Posterior cingulate gyrus (tissue), 11 donors: ENCODE measurements around the gene NPR3.
"Not testable (repeated sequence)": the region's sequence is repeated elsewhere in the genome, so short reads cannot be mapped to it uniquely, and the experiment has no call there.

Experiments used
- DNase-seq, 10 donors: peaks; one replicate each; pipeline versions ENCODE4 v3.0.0 to v3.0.0-alpha.2; 2020 to 2021; ENCODE audit warnings: mixed read lengths in 3 of 10
- intact Hi-C: fragments of 100-400 bp; cut with DNase I; formaldehyde crosslinking; loops from one replicate; pipeline ENCODE4 v1.15.1; 2023

The NPR3 gene

DNA sequence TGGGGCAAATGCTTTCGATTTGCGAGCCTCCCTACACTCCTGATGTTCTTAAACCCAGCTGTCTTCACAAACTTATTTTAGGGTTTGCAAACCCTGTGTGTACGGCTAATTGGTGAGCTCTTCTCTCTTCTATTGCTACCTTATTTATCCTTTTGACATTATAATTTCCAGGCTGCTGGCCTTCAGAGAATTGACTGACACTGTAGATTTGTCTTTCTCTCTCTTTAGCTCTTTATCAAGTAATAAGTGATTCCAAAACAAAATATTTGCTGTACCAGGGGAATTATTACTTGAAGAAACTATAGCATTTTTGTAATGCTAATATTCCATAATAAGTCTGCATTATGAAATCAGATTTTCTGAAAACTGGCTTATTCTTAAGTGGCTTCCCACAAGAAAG is 92.5 kb downstream of the NPR3 start:
- DNase-seq = no peak
- intact Hi-C loops = no loop called here

DNA sequence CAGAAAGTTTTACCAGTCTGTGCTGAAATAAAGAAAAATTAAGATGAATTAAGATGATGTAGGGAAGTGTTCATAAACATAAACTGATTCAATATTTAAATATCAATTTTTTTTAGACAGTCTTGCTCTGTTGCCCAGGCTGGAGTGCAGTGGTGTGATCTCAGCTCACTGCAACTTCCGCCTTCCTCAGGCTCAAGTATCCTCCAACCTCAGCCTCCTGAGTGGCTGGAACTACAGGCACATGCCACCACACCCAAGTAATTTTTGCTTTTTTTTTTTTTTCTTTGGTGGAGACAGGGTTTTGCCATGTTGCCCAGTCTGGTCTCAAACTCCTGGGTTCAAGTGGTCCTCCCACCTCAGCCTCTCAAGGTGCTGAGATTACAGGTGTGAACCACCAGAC is 94.3 kb downstream of the NPR3 start:
- DNase-seq, intact Hi-C loops: not testable (repeated sequence)

DNA sequence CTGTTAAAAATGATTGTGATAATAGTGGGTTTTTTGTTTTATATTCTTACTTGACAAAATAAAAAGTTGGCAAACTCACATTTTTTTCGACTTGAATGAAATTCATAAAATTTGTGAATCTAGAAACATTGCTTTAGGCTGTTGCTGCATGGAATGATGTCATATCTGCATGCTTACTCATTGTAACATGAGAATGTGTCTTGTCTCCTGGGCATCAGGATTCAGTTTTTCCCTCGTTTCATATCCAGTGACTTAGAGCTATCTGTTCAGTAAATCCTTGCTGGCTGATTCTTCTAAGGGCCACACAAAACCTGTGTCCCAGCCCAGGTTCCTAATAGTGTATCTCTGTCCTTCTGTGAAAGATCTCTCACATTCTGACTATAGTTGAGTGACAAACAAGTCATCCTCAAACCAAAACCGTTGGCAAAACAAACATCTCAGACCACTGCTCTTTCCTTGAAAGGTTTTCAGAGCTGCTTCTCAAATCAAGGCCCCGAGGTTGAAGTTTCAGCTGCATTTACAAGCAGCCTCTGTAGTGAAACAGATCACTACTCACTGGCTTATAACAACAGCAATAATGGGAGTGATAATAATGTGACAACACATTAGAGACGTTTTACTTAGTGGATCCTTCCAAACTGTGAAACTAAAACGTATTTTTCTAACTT is 95.0 kb downstream of the NPR3 start:
- no peak for DNase-seq
- intact Hi-C loops = no loop called here

DNA sequence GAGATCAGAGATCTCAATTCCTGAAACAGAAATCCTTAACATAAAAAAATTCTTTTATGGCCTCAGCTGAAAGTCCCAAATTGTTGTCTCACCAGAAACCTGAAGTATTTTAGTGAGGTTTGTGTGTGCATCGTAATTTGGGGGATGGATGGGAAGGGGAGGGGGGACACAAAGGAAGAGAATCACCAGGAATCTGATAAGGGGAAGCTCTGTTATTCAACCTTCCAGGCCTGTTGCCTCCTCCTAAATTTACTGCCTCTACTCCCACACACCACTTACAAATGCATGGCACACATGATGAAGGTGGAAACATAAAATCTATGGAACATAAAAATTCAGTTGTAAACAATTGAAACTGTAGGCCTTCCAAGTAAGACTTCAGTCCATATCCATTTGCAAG is 97.7 kb downstream of the NPR3 start:
- no peak for DNase-seq
- intact Hi-C loops = no loop called here

DNA sequence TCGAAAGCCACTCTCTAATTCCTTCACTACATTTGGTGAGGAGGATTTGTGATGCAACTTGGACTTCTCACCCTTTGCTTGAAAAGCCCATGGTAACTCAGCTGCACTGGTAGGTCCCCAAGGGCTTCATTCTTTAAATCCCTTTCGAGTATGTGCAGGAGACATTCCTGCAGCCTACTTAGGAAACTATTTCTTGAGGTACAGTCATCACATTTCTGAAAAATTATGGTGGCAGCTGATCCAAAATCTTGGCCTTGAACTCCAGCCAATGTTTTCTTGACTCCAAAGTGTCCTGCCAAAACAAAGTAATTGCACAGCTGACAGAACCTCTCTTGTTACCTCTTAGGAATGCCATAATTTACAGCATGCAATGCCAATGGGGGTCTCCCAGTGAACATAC is 99.7 kb downstream of the NPR3 start:
- intact Hi-C loops = no loop called here
- DNase-seq = no peak

DNA sequence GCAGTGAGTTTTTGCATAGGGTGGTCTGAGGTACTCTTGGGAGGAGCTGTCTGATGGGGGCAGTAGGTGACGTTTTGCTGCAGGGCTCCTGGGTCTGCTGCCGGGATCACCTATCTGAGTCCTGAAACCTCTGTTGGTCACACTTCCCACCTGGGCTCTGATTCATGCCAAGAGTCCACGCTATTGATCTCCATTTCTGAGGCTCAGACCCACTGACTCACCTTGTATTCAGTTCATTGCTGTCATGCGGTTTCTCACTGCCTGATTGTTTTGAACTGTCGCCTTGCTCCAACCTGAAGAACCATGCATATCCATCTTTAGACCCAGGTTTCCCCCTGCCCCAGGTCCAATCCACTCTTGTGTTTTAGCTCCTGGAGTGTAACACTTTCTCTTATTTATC is 101.3 kb downstream of the NPR3 start:
- intact Hi-C loops = no loop called here
- DNase-seq = no peak

DNA sequence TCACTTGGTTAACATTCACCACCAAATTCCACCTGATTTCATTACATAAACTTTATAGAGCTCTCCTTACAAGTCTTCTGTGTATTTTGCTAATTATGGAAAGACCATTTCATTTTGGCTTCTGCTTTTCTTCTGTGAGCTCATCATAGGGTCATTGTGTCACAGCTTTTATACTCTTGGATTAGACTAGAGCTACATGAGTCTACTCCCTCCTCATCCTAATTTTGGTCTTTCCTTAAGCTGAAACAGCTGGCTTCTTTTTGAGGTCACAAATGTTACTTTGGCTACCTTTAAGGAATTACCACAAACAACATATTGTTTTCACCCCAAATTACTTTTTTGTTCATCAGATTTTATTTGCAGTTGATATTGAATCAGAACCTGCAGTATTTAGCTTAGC is 103.0 kb downstream of the NPR3 start:
- no peak for DNase-seq
- intact Hi-C loops = no loop called here

DNA sequence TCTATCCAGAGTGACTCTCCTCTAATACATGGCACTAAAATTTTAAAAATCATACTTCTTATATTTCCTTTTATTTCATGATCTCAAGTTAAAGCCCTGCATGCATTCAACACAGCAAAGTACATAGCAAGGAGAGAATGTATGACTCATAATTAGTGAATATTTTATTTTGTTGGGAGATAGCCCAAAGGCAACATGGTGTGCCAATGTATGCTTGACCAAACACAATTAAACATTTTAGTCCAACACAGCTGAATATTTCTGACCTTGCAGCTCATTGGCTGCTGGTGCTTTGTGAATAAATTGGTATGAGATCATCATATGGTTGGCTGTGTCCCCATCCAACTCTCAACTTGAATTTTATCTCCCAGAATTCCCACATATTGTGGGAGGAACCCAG is 103.5 kb downstream of the NPR3 start:
- intact Hi-C loops = no loop called here
- DNase-seq = no peak

DNA sequence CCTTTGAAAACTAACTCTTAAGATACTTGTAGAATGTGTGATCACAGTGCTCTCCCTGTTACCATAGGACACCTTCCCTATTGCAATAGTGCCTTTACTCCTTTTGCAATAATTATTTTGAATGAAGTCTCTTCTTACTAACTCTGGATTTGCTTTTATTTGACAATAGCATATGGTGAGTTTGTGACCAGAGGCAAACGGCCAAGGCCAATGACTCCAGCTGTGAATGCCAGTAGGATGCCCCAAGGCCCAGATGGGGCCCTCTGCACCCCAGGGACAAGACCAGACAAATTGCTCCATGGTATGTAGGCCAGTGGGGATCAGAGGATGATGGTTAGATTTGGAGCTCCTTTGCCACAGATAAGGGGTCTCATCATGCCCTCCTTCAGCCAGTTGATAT is 116.9 kb downstream of the NPR3 start:
- peak in 1 of 10 donors; percentile 38 for DNase-seq
- intact Hi-C loops = no loop called here

DNA sequence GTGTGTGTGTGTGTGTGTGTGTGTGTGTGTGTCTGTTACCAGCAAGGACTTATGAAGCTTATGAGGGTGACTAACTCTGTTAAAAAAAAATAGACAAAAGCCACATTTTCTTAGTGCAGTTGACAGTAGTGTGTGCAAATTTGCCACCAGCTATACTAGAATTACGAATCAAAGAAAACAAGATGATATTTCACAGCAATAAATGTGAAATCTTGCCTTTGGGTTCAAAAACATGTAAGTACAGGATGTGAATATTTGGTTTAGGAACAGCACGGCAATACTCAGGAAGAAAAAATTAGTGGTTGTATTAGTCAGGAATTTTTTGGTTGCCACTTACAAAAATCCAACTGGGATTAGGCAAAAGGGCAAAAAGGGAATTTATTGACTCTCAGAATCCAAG is 117.4 kb downstream of the NPR3 start:
- no peak for DNase-seq
- intact Hi-C loops = no loop called here

DNA sequence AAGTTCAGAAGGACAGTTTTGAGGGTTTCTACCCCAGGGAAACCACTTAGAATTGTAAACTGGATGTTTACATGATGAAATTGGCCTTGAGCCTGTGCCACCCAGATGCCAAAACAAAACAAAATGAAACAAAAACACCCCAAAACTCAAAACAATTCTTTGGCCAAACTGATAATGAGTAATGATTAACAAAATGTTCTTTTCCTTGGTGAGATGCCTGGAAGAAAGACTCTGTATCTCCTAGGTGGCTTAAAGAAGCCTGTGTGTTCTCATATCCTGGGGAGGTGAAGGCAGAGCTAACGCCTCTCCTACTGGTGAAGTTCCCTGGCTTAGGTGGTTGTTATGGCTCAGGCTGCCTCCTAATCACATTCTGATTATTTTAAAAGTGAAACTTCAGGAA is 120.5 kb downstream of the NPR3 start:
- DNase-seq = no peak
- intact Hi-C loops = no loop called here

DNA sequence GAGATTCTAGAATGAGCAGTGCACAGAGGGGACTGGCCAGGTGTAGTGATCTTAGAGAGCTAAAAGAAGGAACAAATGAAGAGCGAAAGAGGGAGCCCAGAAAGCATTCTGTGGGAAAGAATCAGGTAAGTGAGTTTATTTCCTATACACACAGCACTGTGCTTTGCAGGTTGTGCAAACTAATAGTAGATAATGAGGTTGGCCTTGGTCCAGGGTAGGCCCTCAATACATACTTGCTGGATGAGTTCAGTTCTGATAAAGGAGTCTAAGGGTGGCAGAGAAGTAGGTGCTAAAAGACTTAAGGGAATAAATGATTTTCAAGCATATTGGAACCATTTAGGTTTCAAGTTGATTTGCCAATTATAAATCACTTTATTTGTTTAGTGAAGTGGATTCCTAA is 122.0 kb downstream of the NPR3 start:
- no peak for DNase-seq
- intact Hi-C loops = no loop called here

DNA sequence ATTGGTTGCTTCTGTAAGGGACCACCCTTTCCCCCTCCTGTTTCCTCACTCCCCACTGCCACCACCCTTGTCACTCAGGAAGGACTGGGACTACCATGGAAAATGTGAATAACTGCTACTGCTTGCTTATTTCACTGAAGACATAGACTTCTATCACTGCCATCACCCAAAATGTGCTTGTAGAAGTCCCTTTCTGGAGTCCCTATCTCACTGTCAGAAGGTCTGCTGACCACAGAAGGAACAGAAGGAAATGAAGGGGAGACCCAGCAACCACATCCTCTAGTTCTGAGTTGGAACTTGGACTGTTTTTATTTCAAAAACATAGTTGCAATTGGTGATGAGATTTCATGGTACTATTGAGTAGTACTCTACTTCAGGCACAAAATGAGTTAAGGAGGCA is 122.5 kb downstream of the NPR3 start:
- intact Hi-C loops = no loop called here
- DNase-seq = no peak

DNA sequence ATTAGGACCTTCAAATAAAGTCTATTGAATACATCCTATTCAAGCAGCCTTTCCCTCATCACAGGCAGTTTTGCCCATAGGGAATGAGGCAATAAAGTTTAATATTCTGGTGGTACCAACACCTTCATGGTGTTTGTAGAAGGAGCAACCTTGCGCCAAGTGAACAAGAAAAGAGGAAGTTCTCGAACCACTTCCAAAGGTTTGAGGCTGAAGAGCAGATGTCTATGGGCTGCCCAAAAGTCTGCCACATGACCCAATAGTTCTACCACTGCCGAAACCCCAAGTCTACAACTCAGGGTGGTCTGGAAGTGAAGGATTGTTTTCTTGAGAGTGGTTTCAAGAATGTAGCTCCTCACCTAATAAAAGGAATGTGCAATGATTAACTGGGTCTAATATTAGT is 123.1 kb downstream of the NPR3 start:
- DNase-seq = no peak
- intact Hi-C loops = no loop called here

DNA sequence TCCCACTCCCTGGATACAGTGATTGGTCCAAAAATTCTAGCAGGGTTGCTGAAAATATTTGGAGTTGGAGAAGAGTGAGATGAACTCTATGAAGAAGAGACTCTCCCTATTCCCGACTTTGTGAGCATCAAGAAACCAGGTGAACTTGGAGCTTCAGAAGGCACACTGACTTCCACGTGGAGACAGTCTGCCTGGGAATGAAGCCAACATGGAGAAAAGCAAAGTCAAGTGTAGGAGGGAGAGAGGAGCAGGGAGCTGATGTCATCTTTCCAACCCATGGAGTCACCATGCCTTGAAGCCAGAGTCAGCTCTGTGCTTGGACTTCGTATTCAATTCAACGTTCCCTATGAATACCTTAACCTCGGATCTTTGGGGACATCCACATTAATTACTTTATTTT is 125.1 kb downstream of the NPR3 start:
- DNase-seq = no peak
- intact Hi-C loops = no loop called here

DNA sequence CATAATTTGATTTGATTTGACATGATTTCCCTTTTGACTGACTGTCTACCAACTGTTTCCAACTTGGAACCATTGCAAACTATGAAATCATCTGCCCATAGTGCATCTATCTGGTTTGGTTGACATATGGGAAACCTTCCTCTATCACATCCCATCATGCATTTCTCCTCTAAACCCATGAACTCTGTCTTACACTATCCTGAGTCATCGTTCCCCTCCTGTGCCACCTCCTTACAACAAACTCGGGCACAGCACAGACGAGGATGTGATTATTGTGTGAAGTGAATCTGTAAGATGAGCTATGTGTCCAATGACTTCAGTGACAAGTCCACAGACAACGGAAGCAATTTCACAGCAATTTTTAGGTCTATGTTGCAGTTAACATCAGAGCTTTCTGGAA is 126.1 kb downstream of the NPR3 start:
- intact Hi-C loops = no loop called here
- no peak for DNase-seq

DNA sequence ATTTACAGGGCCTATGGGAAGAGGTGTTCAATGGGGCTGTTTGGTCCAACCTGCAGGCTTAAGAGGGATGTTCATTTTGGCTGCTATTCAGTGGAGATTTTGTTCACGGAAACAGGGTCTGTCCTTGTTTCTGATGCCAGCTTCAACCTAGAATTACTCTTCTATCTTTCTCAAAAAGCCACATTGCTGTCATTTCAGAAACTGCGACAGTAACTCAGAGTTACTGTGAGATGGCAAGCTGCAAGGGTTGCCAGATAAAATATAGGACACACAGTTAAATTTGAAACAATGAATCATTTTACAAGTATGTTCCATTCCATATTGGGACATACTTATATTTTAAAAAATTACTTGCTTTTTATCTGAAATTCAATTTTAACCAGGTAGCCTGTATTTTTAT is 128.0 kb downstream of the NPR3 start:
- intact Hi-C loops = no loop called here
- DNase-seq = no peak

DNA sequence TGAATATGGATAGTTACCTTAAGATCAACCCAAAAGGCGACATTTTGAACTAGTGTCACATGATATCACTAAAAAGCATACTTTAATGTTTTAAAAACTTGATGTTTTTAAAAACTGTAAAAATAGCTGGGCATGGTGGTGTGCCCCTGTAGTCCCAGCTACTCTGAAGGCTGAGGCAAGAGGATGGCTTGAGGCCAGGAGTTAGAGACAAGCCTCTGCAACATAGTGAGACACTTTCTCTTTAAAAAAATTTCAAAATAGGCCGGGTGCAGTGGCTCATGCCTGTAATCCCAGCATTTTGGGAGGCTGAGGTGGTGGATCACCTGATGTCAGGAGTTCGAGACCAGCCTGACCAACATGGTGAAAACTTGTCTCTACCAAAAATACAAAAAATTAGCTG is 129.5 kb downstream of the NPR3 start:
- intact Hi-C loops = no loop called here

More for the DNA sequence above, 129.5 kb downstream of the NPR3 start:
- DNase-seq = no peak
